Ovary (tissue), 9 donors: ENCODE measurements around the gene HTR6. TPM values are rescaled to one million over a fixed set of nuclear protein-coding genes. Genes with fewer than 3 reads are reported as not detected.
"Not testable (repeated sequence)": the region's sequence is repeated elsewhere in the genome, so short reads cannot be mapped to it uniquely, and the experiment has no call there.

Experiments
- DNase-seq, 5 donors: peaks; one replicate each; pipeline ENCODE4 v3.0.0-alpha.2; 2019 to 2020
- H3K27ac ChIP-seq, 2 donors: fragments of 200-600 bp; one replicate each; pipeline versions ENCODE4 v1.5.1 to v1.8.0; 2019 to 2022
- H3K27me3 ChIP-seq: fragments of 200-600 bp; one replicate; pipeline ENCODE4 v1.8.0; 2022
- H3K36me3 ChIP-seq: fragments of 200-600 bp; sonication (generic); one replicate; pipeline ENCODE4 v1.5.1; 2019
- H3K4me1 ChIP-seq: one replicate; pipeline ENCODE4 v1.8.1; 2013; ENCODE audit warnings: mild to moderate bottlenecking, moderate library complexity; ENCODE audit not compliant: insufficient read depth
- H3K4me3 ChIP-seq: fragments of 200-600 bp; sonication (generic); one replicate; pipeline ENCODE4 v1.5.1; 2017
- H3K9me3 ChIP-seq, 2 donors: fragments of 200-600 bp in 1 of 2; sonication (generic) in 1 of 2; one replicate each; pipeline versions ENCODE4 v1.5.1 to v1.8.1; 2013 to 2019; ENCODE audit warnings: mild to moderate bottlenecking in 1 of 2, moderate library complexity in 1 of 2
- EP300 ChIP-seq: sonication (generic); formaldehyde crosslinking; IDR thresholded peaks from one replicate; pipeline ENCODE4 v1.6.1; 2017; ENCODE audit warnings: antibody characterized with exemption
- POLR2A ChIP-seq: fragments of 450-650 bp; IDR thresholded peaks from one replicate; pipeline ENCODE4 v1.6.1; 2017; ENCODE audit warnings: antibody characterized with exemption, mild to moderate bottlenecking, moderate library complexity
- WGBS, 3 donors: extraction: QIAGEN DNeasy Blood & Tissue Kit in 1 of 3; methylation state at CpG; one replicate each; pipeline versions ENCODE4 v1.1.5 to v1.1.7; 2013 to 2017; 5-methylcytosine and 5-hydroxymethylcytosine counted together
- intact Hi-C, 4 donors: fragments of 100-400 bp; cut with DNase I; formaldehyde crosslinking; loops; one replicate each; pipeline versions ENCODE4 v1.11.0 to v1.15.1; 2022 to 2023
- polyA plus RNA-seq, 2 donors: library from polyadenylated mRNA; stranded (reverse); fragments of 200-250 nt in 1 of 2; fragments of 350-450 nt in 1 of 2; fragmentation: Illumina TruSeq in 1 of 2; extraction: RNeasy Lipid Tissue Mini Kit (QIAGEN cat#74804) in 1 of 2; gene quantifications; one replicate each; pipeline ENCODE4 v1.2.3, GENCODE V29; 2013 to 2014
- total RNA-seq, 7 donors: library from RNA; depleted of rRNA in 2 of 7; stranded (reverse); fragments of >200 nt in 2 of 7; fragmentation: NEBNext Ultra II Directional in 3 of 7; extraction: Animal tissue kit (Norgen Biotek cat#: 25700) in 3 of 7; gene quantifications; one replicate each; pipeline versions ENCODE4 v1.1.0 to v1.2.4, GENCODE V29; 2016 to 2023
- TF ChIP-seq, protein P1 (sequence below), 3 donors: fragments of 450-650 bp in 2 of 3; fragments of 200-600 bp in 1 of 3; IDR thresholded peaks; one replicate each; pipeline versions ENCODE4 v1.5.1 to v1.8.0; 2016 to 2022; ENCODE audit warnings: antibody characterized with exemption in 3 of 3, mild to moderate bottlenecking in 1 of 3
- donor health status: DM: no; HTN: no; CAD: no; lungs with moderate emphysema.
- donor health status: DM: no; HTN: no; CAD: no.
- donor health status: Bipolar disorder and iron deficiency.
- donor health status: DM: yes; HTN: yes; CAD: no.
- donor health status: DM: no; HTN: no; CAD: no.
- donor health status: DM: yes; HTN: yes; CAD: no.

HTR6 gene
- total and polyA plus RNA-seq, 9 donors: not detected

DNA sequence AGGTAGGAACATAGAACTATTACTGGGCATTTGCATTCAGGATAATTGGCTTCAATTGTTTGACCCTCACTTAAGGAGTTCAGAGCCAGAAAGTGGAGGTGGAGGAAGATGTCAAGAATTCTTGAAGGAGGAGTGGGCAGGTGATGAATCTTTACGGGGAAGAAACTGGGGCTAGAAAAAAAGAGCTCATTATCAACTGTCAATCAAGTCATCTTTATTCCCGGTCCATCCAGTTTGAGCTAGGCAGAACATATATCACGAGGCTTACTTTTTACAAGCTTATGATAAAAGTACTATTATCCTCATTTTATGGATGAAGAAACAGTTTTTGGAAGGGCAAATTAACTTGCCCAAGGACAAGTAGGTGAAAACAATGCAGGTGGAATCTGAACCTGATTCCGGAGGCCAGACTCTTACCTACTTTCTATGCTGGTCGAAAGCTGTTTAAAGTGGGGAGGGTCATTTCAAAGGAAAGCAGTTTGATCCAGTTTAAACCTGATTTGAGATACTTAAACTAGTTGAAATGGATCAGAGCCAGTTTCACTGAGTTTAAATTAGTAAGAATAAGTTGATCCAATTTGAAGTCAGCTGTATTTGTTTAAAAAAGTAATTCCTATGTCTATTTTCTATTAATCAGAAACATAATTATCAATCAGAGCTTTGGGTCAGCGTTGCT lies 33.8 kb upstream of the HTR6 start:
- Histone ChIP-seq H3K4me3 (no peak overlapping the region), H3K27ac (no peak overlapping the region), H3K4me1 (peaks cover 6% of the 10 kb centered on the region), H3K27me3 (no peaks in the 10 kb centered on the region), H3K36me3 (no peaks in the 10 kb centered on the region), H3K9me3 (no peaks in the 10 kb centered on the region)
- intact Hi-C loops: no loop called here
- TF ChIP-seq, protein P1, sequence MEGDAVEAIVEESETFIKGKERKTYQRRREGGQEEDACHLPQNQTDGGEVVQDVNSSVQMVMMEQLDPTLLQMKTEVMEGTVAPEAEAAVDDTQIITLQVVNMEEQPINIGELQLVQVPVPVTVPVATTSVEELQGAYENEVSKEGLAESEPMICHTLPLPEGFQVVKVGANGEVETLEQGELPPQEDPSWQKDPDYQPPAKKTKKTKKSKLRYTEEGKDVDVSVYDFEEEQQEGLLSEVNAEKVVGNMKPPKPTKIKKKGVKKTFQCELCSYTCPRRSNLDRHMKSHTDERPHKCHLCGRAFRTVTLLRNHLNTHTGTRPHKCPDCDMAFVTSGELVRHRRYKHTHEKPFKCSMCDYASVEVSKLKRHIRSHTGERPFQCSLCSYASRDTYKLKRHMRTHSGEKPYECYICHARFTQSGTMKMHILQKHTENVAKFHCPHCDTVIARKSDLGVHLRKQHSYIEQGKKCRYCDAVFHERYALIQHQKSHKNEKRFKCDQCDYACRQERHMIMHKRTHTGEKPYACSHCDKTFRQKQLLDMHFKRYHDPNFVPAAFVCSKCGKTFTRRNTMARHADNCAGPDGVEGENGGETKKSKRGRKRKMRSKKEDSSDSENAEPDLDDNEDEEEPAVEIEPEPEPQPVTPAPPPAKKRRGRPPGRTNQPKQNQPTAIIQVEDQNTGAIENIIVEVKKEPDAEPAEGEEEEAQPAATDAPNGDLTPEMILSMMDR (IDR thresholded peaks at IDR 0.05): no peak
- TF ChIP-seq EP300 (no peak), POLR2A (no peak)
- WGBS, 3 donors: 77 to 87% (median 80%) methylated on average over 6 of the region's 6 CpGs
- no peak for DNase-seq

DNA sequence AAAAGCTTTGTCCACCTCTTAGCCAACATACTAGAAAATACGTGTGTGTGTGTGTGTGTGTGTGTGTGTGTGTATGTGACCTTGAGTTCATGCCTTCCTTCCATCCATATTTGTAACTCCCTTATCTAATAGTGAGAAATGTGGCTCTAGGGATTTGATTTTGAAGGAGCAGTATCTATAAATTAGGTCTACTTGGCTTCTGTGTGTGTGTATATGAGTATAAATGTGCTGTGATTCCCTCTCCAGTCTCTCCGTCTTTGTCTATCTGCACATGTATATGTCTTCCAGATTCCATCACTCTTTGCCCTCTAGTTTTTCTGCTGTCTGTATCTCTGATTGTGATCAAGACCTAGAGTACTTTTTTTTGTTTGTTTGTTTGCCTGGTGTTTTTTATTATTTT lies 32.5 kb upstream of the HTR6 start:
- Histone ChIP-seq H3K4me3 (no peak overlapping the region), H3K27ac (no peak overlapping the region), H3K9me3 (no peaks in the 10 kb centered on the region), H3K36me3 (no peaks in the 10 kb centered on the region), H3K4me1 (peaks cover 2% of the 10 kb centered on the region), H3K27me3 (no peaks in the 10 kb centered on the region)
- no peak for TF ChIP-seq POLR2A
- no peak for TF ChIP-seq EP300
- TF ChIP-seq, protein P1 (IDR thresholded peaks at IDR 0.05): no peak
- WGBS, 3 donors: 75 to 94% (median 77%) methylated on average over 2 of the region's 2 CpGs
- intact Hi-C loops: no loop called here
- no peak for DNase-seq

DNA sequence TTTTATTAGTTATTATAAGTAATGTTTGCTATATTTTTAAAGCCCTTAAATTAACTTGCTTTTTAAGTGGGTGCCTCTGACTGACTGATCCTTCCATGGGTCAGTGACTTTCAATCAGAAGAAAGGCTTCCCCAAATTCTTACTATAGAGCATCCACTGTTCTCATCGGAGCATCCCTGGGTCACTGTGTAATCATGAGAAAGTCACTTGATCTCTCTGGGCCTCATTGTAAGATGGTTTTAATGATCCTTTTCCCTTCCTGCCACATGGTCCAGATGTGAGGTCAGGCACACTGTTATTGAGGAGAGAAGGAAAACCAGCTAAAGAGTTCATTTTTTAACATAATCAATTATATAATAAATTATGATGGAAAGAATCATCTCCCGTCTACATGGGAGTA lies 31.6 kb upstream of the HTR6 start:
- intact Hi-C loops: no loop called here
- Histone ChIP-seq H3K27ac (no peak overlapping the region), H3K4me1 (peaks cover 2% of the 10 kb centered on the region), H3K4me3 (no peak overlapping the region), H3K9me3 (no peaks in the 10 kb centered on the region), H3K36me3 (no peaks in the 10 kb centered on the region), H3K27me3 (no peaks in the 10 kb centered on the region)
- TF ChIP-seq POLR2A (no peak), EP300 (no peak)
- TF ChIP-seq, protein P1 (IDR thresholded peaks at IDR 0.05): no peak
- DNase-seq: no peak
- WGBS, 3 donors: 72 to 82% (median 73%) methylated on average over 2 of the region's 2 CpGs

DNA sequence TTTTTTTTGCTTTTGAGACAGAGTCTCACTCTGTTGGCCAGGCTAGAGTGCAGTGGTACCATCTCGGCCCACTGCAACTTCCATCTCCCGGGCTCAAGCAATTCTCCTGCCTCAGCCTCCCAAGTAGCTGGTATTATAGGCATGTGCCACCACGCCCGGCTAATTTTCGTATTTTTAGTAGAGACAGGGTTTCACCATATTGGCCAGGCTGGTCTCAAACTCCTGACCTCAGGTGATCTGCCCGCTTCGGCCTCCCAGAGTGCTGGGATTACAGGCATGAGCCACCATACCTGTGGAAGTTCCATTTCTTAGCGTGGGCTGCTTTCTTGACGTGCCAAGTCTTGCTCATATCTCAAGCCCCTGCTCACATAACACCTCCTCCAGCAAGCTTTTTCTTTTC lies 29.6 kb upstream of the HTR6 start:
- H3K27ac ChIP-seq, H3K27me3 ChIP-seq, H3K4me1 ChIP-seq, H3K4me3 ChIP-seq, DNase-seq, H3K9me3 ChIP-seq, H3K36me3 ChIP-seq, intact Hi-C loops: not testable (repeated sequence)
- WGBS, 3 donors: 95 to 96% (median 96%) methylated on average over 9 of the region's 9 CpGs

DNA sequence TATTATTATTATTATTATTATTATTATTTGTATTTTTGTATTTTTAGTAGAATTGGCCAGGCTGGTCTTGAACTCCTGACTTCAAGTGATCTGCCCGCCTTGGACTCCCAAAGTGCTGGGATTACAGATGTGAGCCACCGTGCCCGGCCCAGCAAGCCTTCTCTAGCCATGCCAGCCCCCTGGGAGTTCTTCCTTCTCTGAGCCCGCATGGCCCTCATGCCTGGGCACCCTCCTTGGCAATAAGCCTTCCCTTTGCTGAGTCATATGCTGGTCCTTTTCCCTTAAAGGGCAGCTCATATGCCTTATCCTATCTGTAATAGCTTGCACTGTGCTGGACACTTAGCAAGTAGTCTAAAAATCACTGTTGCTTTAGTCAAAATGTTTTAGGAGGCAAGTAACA lies 29.0 kb upstream of the HTR6 start:
- no peak for TF ChIP-seq POLR2A
- TF ChIP-seq, protein P1 (IDR thresholded peaks at IDR 0.05): no peak
- TF ChIP-seq EP300: no peak
- Histone ChIP-seq H3K36me3 (no peaks in the 10 kb centered on the region), H3K27ac (no peak overlapping the region), H3K9me3 (no peaks in the 10 kb centered on the region), H3K4me1 (peaks cover 4% of the 10 kb centered on the region), H3K4me3 (no peak overlapping the region), H3K27me3 (no peaks in the 10 kb centered on the region)
- DNase-seq: no peak
- intact Hi-C loops: no loop called here
- WGBS, 3 donors: 77 to 93% (median 91%) methylated on average over 4 of the region's 4 CpGs
